ENCODE data around the gene CD247.

CD247 gene

GRCh38 chr1:167438171-167439138 lies 79.9 kb downstream of the CD247 start:
- no peaks in the 10 kb centered on the region for H3K9me3 ChIP-seq (replicated peaks; ENCODE audit: insufficient read depth, low read length)
- no peaks in the 10 kb centered on the region for H4K20me1 ChIP-seq (ENCODE audit: insufficient read depth, low read length)
- H3K4me3 ChIP-seq (ENCODE audit: low read length) = peak overlapping the region; percentile 49
- no peak overlapping the region for H3K27ac ChIP-seq (ENCODE audit: low read length)
- 0 out of 2 replicates have a peak, but pooled peaks cover 3% of the 10 kb centered on the region for H3K27me3 ChIP-seq (replicated peaks; ENCODE audit: insufficient read depth, low read length)
- peak overlapping the region; percentile 81 for H2AFZ ChIP-seq (ENCODE audit: low read length)
- no peaks in the 10 kb centered on the region for H3K9me2 ChIP-seq (replicated peaks; ENCODE audit: insufficient read depth, low read length)
- DNase-seq = no peak
- peaks cover 3% of the 10 kb centered on the region; the same call in 1 of the 2 replicates for H3K4me1 ChIP-seq (ENCODE audit: low read length)
- H3F3A ChIP-seq (ENCODE audit: insufficient read depth, low read length) = no peaks in the 10 kb centered on the region
- H3K9ac ChIP-seq (ENCODE audit: low read length) = no peak overlapping the region
- no peak for TF ChIP-seq EZH2 (optimal IDR thresholded peaks at IDR 0.05; ENCODE audit: low read depth, low read length)
- no peak for TF ChIP-seq EZH2phosphoT487 (IDR thresholded peaks at IDR 0.05; ENCODE audit: low read length)
- H3K79me2 ChIP-seq (ENCODE audit: low read length) = no peaks in the 10 kb centered on the region
- H3K36me3 ChIP-seq (replicated peaks; ENCODE audit: insufficient read depth, low read length) = no peaks in the 10 kb centered on the region
- peak overlapping the region; percentile 79 for H3K4me2 ChIP-seq (ENCODE audit: low read depth, low read length)

DNA sequence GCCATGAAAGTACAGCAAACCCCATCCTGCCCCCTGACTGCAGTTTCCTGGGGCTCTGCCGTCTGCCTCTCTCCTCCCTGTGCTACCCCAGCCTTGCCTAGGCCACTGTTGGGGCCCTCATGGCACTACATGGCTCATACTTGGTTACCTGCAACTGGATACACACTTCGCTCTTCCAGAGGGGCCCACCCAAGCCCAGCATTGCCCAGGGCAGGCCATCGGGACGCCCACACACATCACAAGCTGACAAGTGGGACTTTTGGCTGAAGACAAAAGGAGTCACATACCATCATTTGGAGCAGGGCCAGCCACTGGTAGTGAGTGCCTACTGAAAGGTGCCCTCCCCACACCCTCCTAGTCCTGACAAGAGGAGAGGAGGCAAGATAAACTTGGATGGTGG lies 82.8 kb downstream of the CD247 start:
- H3K4me1 ChIP-seq (ENCODE audit: low read length) = peaks cover 12% of the 10 kb centered on the region

GRCh38 chr1:167434306-167434705 lies 84.0 kb downstream of the CD247 start:
- H3K27ac ChIP-seq (ENCODE audit: low read length) = no peak overlapping the region
- no peak for DNase-seq

More for the DNA sequence above, 82.8 kb downstream of the CD247 start:
- TF ChIP-seq CTCF (IDR thresholded peaks at IDR 0.05; ENCODE audit: low read length) (no peak), EZH2phosphoT487 (IDR thresholded peaks at IDR 0.05; ENCODE audit: low read length) (no peak), EZH2 (optimal IDR thresholded peaks at IDR 0.05; ENCODE audit: low read depth, low read length) (no peak)
- Histone ChIP-seq H3K4me3 (ENCODE audit: low read length) (no peak overlapping the region), H3K27ac (ENCODE audit: low read length) (no peak overlapping the region), H3K79me2 (ENCODE audit: low read length) (no peaks in the 10 kb centered on the region), H3K9ac (ENCODE audit: low read length) (no peak overlapping the region), H3K9me2 (replicated peaks; ENCODE audit: insufficient read depth, low read length) (no peaks in the 10 kb centered on the region), H3K9me3 (replicated peaks; ENCODE audit: insufficient read depth, low read length) (no peaks in the 10 kb centered on the region), H4K20me1 (ENCODE audit: insufficient read depth, low read length) (no peaks in the 10 kb centered on the region), H2AFZ (ENCODE audit: low read length) (no peak overlapping the region), H3F3A (ENCODE audit: insufficient read depth, low read length) (no peaks in the 10 kb centered on the region), H3K4me2 (ENCODE audit: low read depth, low read length) (no peak overlapping the region), H3K27me3 (replicated peaks; ENCODE audit: insufficient read depth, low read length) (0 out of 2 replicates have a peak, but pooled peaks cover 3% of the 10 kb centered on the region), H3K36me3 (replicated peaks; ENCODE audit: insufficient read depth, low read length) (no peaks in the 10 kb centered on the region)
- DNase-seq = no peak

More at GRCh38 chr1:167434306-167434705, 84.0 kb downstream of the CD247 start:
- Histone ChIP-seq H3F3A (ENCODE audit: insufficient read depth, low read length) (peaks cover 7% of the 10 kb centered on the region; the same call in 1 of the 2 replicates), H3K4me3 (ENCODE audit: low read length) (no peak overlapping the region), H3K9ac (ENCODE audit: low read length) (no peak overlapping the region), H3K9me2 (replicated peaks; ENCODE audit: insufficient read depth, low read length) (no peaks in the 10 kb centered on the region), H3K27me3 (replicated peaks; ENCODE audit: insufficient read depth, low read length) (0 out of 2 replicates have a peak, but pooled peaks cover 3% of the 10 kb centered on the region), H3K9me3 (replicated peaks; ENCODE audit: insufficient read depth, low read length) (no peaks in the 10 kb centered on the region), H3K4me2 (ENCODE audit: low read depth, low read length) (no peak overlapping the region), H3K36me3 (replicated peaks; ENCODE audit: insufficient read depth, low read length) (no peaks in the 10 kb centered on the region), H2AFZ (ENCODE audit: low read length) (no peak overlapping the region), H4K20me1 (ENCODE audit: insufficient read depth, low read length) (no peaks in the 10 kb centered on the region), H3K79me2 (ENCODE audit: low read length) (no peaks in the 10 kb centered on the region), H3K4me1 (ENCODE audit: low read length) (peaks cover 21% of the 10 kb centered on the region)
- TF ChIP-seq EZH2phosphoT487 (IDR thresholded peaks at IDR 0.05; ENCODE audit: low read length) (no peak), EZH2 (optimal IDR thresholded peaks at IDR 0.05; ENCODE audit: low read depth, low read length) (no peak), CTCF (IDR thresholded peaks at IDR 0.05; ENCODE audit: low read length) (no peak)
